ENCODE results near the gene NRGN.

- TF ChIP-seq, protein P1, sequence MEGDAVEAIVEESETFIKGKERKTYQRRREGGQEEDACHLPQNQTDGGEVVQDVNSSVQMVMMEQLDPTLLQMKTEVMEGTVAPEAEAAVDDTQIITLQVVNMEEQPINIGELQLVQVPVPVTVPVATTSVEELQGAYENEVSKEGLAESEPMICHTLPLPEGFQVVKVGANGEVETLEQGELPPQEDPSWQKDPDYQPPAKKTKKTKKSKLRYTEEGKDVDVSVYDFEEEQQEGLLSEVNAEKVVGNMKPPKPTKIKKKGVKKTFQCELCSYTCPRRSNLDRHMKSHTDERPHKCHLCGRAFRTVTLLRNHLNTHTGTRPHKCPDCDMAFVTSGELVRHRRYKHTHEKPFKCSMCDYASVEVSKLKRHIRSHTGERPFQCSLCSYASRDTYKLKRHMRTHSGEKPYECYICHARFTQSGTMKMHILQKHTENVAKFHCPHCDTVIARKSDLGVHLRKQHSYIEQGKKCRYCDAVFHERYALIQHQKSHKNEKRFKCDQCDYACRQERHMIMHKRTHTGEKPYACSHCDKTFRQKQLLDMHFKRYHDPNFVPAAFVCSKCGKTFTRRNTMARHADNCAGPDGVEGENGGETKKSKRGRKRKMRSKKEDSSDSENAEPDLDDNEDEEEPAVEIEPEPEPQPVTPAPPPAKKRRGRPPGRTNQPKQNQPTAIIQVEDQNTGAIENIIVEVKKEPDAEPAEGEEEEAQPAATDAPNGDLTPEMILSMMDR (conservative IDR thresholded peaks at IDR 0.05 in 1 of 2, IDR thresholded peaks at IDR 0.05 in 1 of 2; ENCODE audit: extremely low read depth in 1 of 2, insufficient read depth in 1 of 2, low read depth in 1 of 2, low read length in 2 of 2): no peak
- no peak for TF ChIP-seq EZH2 (IDR thresholded peaks at IDR 0.05; ENCODE audit: borderline replicate concordance, low read length)
Observed at GRCh38 chr11:124759266-124760204, 19.8 kb downstream of the NRGN start.
